ENCODE measurements around the gene ACAN. TPM values are rescaled to one million over a fixed set of nuclear protein-coding genes. Genes with fewer than 3 reads are reported as not detected.
A peak's percentile ranks its signal among the peaks of the same experiment; 100 is the strongest.

The ACAN gene
- total RNA-seq, 1 donor from 2014 or later = 0.03 TPM

GRCh38 chr15:88896333-88897033, 93.2 kb downstream of the ACAN start:
- Mint-ChIP-seq H3K4me3 (ENCODE audit: unreplicated experiment) (peak overlapping the region; percentile 53), H3K4me1 (ENCODE audit: unreplicated experiment) (peaks cover 32% of the 10 kb centered on the region), H3K9me3 (ENCODE audit: unreplicated experiment) (no peaks in the 10 kb centered on the region), H3K36me3 (ENCODE audit: low read depth, unreplicated experiment) (peaks cover 9% of the 10 kb centered on the region), H3K27me3 (ENCODE audit: unreplicated experiment) (peaks cover 3% of the 10 kb centered on the region), H3K27ac (ENCODE audit: unreplicated experiment) (peak overlapping the region; percentile 74)
- peak; percentile 77 for DNase-seq (ENCODE audit: low spot score)
- TF ChIP-seq, protein P1, sequence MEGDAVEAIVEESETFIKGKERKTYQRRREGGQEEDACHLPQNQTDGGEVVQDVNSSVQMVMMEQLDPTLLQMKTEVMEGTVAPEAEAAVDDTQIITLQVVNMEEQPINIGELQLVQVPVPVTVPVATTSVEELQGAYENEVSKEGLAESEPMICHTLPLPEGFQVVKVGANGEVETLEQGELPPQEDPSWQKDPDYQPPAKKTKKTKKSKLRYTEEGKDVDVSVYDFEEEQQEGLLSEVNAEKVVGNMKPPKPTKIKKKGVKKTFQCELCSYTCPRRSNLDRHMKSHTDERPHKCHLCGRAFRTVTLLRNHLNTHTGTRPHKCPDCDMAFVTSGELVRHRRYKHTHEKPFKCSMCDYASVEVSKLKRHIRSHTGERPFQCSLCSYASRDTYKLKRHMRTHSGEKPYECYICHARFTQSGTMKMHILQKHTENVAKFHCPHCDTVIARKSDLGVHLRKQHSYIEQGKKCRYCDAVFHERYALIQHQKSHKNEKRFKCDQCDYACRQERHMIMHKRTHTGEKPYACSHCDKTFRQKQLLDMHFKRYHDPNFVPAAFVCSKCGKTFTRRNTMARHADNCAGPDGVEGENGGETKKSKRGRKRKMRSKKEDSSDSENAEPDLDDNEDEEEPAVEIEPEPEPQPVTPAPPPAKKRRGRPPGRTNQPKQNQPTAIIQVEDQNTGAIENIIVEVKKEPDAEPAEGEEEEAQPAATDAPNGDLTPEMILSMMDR (IDR thresholded peaks at IDR 0.05; ENCODE audit: unreplicated experiment) = no peak

DNA sequence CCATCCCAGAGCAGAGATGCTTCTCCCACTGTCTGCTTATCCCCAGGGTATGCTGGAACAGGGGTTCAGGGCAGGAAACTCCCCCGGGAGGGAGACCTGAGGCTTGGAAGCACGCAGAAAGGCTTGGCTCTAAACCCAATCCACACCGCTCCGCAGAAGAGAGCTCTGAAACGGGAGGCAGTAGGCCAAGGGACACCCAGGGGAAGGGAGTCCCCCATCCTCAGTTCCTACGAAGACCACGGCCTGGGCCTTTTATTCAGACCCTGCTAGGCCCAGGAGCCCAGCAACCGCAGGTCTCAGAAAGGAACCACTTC, 93.9 kb downstream of the ACAN start:
- no peak for DNase-seq (ENCODE audit: low spot score)
- peaks cover 5% of the 10 kb centered on the region for H3K27me3 Mint-ChIP-seq (ENCODE audit: unreplicated experiment)
- H3K4me1 Mint-ChIP-seq (ENCODE audit: unreplicated experiment) = peaks cover 32% of the 10 kb centered on the region
- TF ChIP-seq, protein P1 (IDR thresholded peaks at IDR 0.05; ENCODE audit: unreplicated experiment) = no peak
- H3K4me3 Mint-ChIP-seq (ENCODE audit: unreplicated experiment) = no peak overlapping the region
- H3K9me3 Mint-ChIP-seq (ENCODE audit: unreplicated experiment) = no peaks in the 10 kb centered on the region
- peaks cover 15% of the 10 kb centered on the region for H3K36me3 Mint-ChIP-seq (ENCODE audit: low read depth, unreplicated experiment)
- H3K27ac Mint-ChIP-seq (ENCODE audit: unreplicated experiment) = no peak overlapping the region

DNA sequence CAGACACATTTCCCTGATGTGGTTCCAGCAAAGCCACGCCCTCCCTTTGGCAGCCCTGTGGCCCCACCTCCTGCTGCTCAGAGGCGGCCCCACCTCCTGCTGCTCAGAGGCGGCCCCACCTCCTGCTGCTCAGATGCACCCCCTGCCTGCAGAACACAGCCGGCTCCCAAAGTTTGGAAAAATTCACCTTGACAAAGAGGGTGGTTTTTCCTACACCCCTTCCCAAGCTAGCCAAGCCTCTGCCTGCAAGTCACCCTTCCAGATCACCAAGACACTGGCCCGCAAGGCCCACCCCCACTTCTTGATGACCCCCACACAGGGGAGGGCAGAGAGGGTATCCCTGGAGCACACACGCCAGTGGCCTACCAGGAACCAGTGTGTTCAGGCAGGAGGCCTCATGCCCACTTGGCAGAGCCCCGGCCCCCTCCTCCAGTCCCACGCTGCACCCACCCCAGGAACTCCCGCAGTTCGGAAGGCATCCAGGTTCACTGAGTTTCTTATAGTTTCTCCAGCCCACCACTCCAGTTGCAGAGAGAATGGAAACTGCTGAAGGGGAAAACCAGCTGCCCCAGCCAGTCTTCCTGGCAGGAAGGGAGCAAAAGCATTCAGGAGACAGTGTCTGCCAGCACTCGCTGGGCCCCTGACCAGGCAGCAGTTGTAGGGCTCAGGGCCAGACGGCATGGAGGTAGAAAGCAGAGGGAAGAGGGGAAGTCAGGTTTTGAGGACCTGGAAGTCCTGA, 94.4 kb downstream of the ACAN start:
- Mint-ChIP-seq H3K36me3 (ENCODE audit: low read depth, unreplicated experiment) (peaks cover 16% of the 10 kb centered on the region), H3K4me1 (ENCODE audit: unreplicated experiment) (peaks cover 32% of the 10 kb centered on the region), H3K27me3 (ENCODE audit: unreplicated experiment) (peaks cover 10% of the 10 kb centered on the region), H3K4me3 (ENCODE audit: unreplicated experiment) (peak overlapping the region; percentile 63), H3K27ac (ENCODE audit: unreplicated experiment) (peak overlapping the region; percentile 67), H3K9me3 (ENCODE audit: unreplicated experiment) (no peaks in the 10 kb centered on the region)
- DNase-seq (ENCODE audit: low spot score) = peak; percentile 85
- TF ChIP-seq, protein P1 (IDR thresholded peaks at IDR 0.05; ENCODE audit: unreplicated experiment) = no peak

DNA sequence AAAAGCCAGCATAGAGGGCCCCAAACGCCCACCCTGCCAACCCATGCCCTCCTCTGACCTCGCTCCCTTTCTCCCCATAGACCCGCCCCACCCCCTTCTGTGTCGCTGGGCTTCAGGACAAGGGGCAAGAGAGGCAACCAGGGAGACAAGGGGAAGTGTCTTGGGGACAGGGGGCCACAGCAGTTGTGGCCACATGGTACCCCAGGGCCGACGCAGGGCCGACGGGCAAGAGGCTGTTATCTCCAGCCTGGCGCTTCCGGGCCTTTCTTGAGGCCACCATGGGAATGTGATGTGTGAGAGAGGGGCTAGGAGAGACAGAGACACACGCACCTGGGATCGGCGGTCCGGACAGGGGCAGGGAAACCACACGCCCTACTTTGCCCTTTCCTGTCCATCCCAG, 95.5 kb downstream of the ACAN start:
- peaks cover 32% of the 10 kb centered on the region for H3K4me1 Mint-ChIP-seq (ENCODE audit: unreplicated experiment)
- no peaks in the 10 kb centered on the region for H3K9me3 Mint-ChIP-seq (ENCODE audit: unreplicated experiment)
- DNase-seq (ENCODE audit: low spot score) = no peak
- H3K4me3 Mint-ChIP-seq (ENCODE audit: unreplicated experiment) = no peak overlapping the region
- TF ChIP-seq, protein P1 (IDR thresholded peaks at IDR 0.05; ENCODE audit: unreplicated experiment) = no peak
- H3K36me3 Mint-ChIP-seq (ENCODE audit: low read depth, unreplicated experiment) = peaks cover 17% of the 10 kb centered on the region
- H3K27ac Mint-ChIP-seq (ENCODE audit: unreplicated experiment) = peak overlapping the region; percentile 67
- H3K27me3 Mint-ChIP-seq (ENCODE audit: unreplicated experiment) = peaks cover 10% of the 10 kb centered on the region

- TF ChIP-seq, protein P1 (IDR thresholded peaks at IDR 0.05; ENCODE audit: unreplicated experiment) = no peak
- peaks cover 36% of the 10 kb centered on the region for H3K4me1 Mint-ChIP-seq (ENCODE audit: unreplicated experiment)
- H3K36me3 Mint-ChIP-seq (ENCODE audit: low read depth, unreplicated experiment) = peaks cover 21% of the 10 kb centered on the region
- no peak for DNase-seq (ENCODE audit: low spot score)
- no peak overlapping the region for H3K27ac Mint-ChIP-seq (ENCODE audit: unreplicated experiment)
- peaks cover 10% of the 10 kb centered on the region for H3K27me3 Mint-ChIP-seq (ENCODE audit: unreplicated experiment)
- no peaks in the 10 kb centered on the region for H3K9me3 Mint-ChIP-seq (ENCODE audit: unreplicated experiment)
- no peak overlapping the region for H3K4me3 Mint-ChIP-seq (ENCODE audit: unreplicated experiment)
These were observed 96.0 kb downstream of the ACAN start for GRCh38 chr15:88899251-88899650.

Data from endothelial cell (in vitro differentiated cells).